Stimulated activated CD4-positive, alpha-beta T cell treated with anti-CD3 and anti-CD28 coated beads, Interleukin-1b, Interleukin-23, amount 100 ng/mL, for 48 hours (primary cell): ENCODE data around the gene TSC2.

Experiments
- DNase-seq: peaks from one replicate; pipeline ENCODE4 v3.0.0-alpha.2; 2020

TSC2 gene

GRCh38 chr16:2047330-2048115 lies at the start of gene TSC2, which contains the start of gene NTHL1:
TSS of gene TSC2 (plus strand) at chr16:2047985. CDS start at chr16:2048616, 631 bp downstream.
TSS of gene NTHL1 (minus strand) at chr16:2047834. CDS start at chr16:2047823, 11 bp downstream.
- DNase-seq = peak; percentile 95

GRCh38 chr16:1998360-1998835 lies 49.4 kb upstream of the TSC2 start:
- no peak for DNase-seq

GRCh38 chr16:1998852-1999801 lies 48.7 kb upstream of the TSC2 start:
- DNase-seq = no peak

- DNase-seq = no peak
These were observed 47.8 kb upstream of the TSC2 start for GRCh38 chr16:1999866-2000514.

- DNase-seq = no peak
These were observed 46.8 kb upstream of the TSC2 start for GRCh38 chr16:2001035-2001434.

GRCh38 chr16:2001456-2002355 lies 46.1 kb upstream of the TSC2 start:
- DNase-seq = no peak

- no peak for DNase-seq
These were observed 45.2 kb upstream of the TSC2 start for GRCh38 chr16:2002406-2003230.

- DNase-seq = no peak
These were observed 44.5 kb upstream of the TSC2 start for GRCh38 chr16:2003231-2003826.

GRCh38 chr16:2003827-2004641 lies 43.8 kb upstream of the TSC2 start:
- peak; percentile 90 for DNase-seq

GRCh38 chr16:2004795-2005517 lies 42.8 kb upstream of the TSC2 start:
- no peak for DNase-seq

GRCh38 chr16:2005646-2006045 lies 42.1 kb upstream of the TSC2 start:
- no peak for DNase-seq

- DNase-seq = no peak
These were observed 41.5 kb upstream of the TSC2 start for GRCh38 chr16:2006317-2006716.

- DNase-seq = no peak
These were observed 40.5 kb upstream of the TSC2 start for GRCh38 chr16:2007081-2007836.

- DNase-seq = peak; percentile 34
These were observed 39.7 kb upstream of the TSC2 start for GRCh38 chr16:2008009-2008526.

- peak; percentile 46 for DNase-seq
These were observed 39.1 kb upstream of the TSC2 start for GRCh38 chr16:2008631-2009163.

- DNase-seq = no peak
These were observed 38.5 kb upstream of the TSC2 start for GRCh38 chr16:2009164-2009711.

- peak; percentile 75 for DNase-seq
These were observed 37.8 kb upstream of the TSC2 start, which contains the start of gene ZNF598 for GRCh38 chr16:2009791-2010510. TSS of gene ZNF598 (minus strand) at chr16:2009821.
